Neuron (in vitro differentiated cells): ENCODE data around the gene PTRHD1.
"Not testable (repeated sequence)": the region's sequence is repeated elsewhere in the genome, so short reads cannot be mapped to it uniquely, and the experiment has no call there.

Source experiments
- H2AFZ ChIP-seq: one replicate; pipeline ENCODE4 v1.6.1; 2013; ENCODE audit warnings: low read depth, mild to moderate bottlenecking, inconsistent platforms, low read length, moderate library complexity
- H3K27me3 ChIP-seq: one replicate; pipeline ENCODE4 v1.6.1; 2013; ENCODE audit warnings: low read length; ENCODE audit not compliant: insufficient read depth
- H3K36me3 ChIP-seq: one replicate; pipeline ENCODE4 v1.6.1; 2013; ENCODE audit warnings: low read length; ENCODE audit not compliant: insufficient read depth
- H3K4me1 ChIP-seq: one replicate; pipeline ENCODE4 v1.6.1; 2013; ENCODE audit warnings: low read length; ENCODE audit not compliant: insufficient read depth
- H3K4me3 ChIP-seq: 2 replicates; pipeline ENCODE4 v1.5.1; 2013; ENCODE audit warnings: mild to moderate bottlenecking, low read length, moderate library complexity
- H3K9me3 ChIP-seq: one replicate; pipeline ENCODE4 v1.6.1; 2013; ENCODE audit warnings: low read length

PTRHD1 gene

GRCh38 chr2:24792874-24793760 lies at the start of gene PTRHD1, which contains the start of gene CENPO:
Gene PTRHD1 (minus strand): TSS chr2:24793391. CDS start chr2:24793377, 14 bp downstream.
Gene CENPO (plus strand): TSS chr2:24793425. CDS start chr2:24793920, 495 bp downstream.
- Histone ChIP-seq H3K9me3 (peaks cover 10% of the 10 kb centered on the region), H3K4me3 (peak within 1 kb of the TSS; percentile 82), H2AFZ (peak within 1 kb of the TSS; percentile 65), H3K36me3 (peaks cover 24% of the 10 kb centered on the region), H3K27me3 (no peaks in the 10 kb centered on the region), H3K4me1 (peaks cover 25% of the 10 kb centered on the region)

- Histone ChIP-seq H3K36me3 (peaks cover 15% of the 10 kb centered on the region), H2AFZ (no peak overlapping the region), H3K9me3 (peaks cover 7% of the 10 kb centered on the region), H3K4me3 (no peak overlapping the region), H3K27me3 (no peaks in the 10 kb centered on the region), H3K4me1 (no peaks in the 10 kb centered on the region)
Observed at GRCh38 chr2:24842081-24843050, 49.2 kb upstream of the PTRHD1 start.

DNA sequence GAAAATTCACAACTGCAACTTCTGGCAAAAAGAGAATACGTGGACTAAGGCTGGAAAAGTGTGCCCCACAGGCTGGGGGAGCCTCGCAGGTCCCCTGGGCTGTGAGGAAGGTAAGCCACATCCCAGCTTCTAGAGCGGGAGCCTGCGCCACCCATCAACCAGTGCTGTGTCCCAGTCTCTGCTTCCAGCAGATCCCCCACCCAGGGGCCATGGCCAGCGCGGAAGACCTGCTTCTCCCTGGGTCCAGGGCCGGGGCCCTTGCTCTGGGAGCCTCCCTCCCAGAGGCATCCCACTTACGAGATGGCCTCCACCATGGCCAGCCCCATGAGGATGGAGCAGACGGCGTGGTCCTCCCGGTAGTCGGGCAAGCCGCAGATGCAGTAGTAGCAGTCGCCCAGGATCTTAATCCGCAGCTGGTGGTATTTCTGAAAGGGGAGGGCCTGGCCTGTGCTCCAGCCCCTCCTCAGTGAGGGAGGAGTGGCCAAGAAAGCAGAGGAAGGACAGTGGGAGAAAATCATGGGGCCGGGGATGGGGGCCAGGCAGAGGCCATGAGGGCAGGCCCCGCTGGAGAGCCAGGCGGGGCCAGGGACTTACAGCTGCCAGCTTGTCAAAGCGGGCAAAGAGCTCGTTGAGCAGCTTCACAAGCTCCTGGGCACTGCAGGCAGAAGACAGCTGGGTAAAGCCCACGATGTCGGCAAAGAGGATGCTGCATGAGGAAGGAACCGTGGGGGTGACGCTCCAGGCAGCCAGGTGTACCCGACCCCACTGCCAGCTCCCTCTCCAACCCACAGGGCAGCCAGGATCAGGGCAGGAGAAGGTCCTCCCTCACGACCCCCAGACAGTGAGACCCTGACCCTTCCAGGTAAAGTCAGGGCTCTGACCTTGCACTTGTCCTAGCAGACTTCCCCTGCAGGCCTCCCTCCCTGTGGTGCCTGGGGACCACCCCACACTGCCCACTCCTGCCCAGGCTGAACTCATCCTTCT lies 48.1 kb upstream of the PTRHD1 start:
- Histone ChIP-seq H3K36me3 (peaks cover 22% of the 10 kb centered on the region), H2AFZ (no peak overlapping the region), H3K4me3 (no peak overlapping the region), H3K4me1 (no peaks in the 10 kb centered on the region), H3K27me3 (no peaks in the 10 kb centered on the region), H3K9me3 (peaks cover 7% of the 10 kb centered on the region)

- Histone ChIP-seq H2AFZ (no peak overlapping the region), H3K4me3 (no peak overlapping the region), H3K27me3 (no peaks in the 10 kb centered on the region), H3K4me1 (no peaks in the 10 kb centered on the region), H3K36me3 (peaks cover 24% of the 10 kb centered on the region), H3K9me3 (no peaks in the 10 kb centered on the region)
Observed at GRCh38 chr2:24840164-24840869, 47.1 kb upstream of the PTRHD1 start.

- Histone ChIP-seq H3K9me3 (no peaks in the 10 kb centered on the region), H3K4me1 (no peaks in the 10 kb centered on the region), H3K4me3 (no peak overlapping the region), H2AFZ (no peak overlapping the region), H3K27me3 (no peaks in the 10 kb centered on the region), H3K36me3 (peaks cover 28% of the 10 kb centered on the region)
Observed at GRCh38 chr2:24839729-24840128, 46.5 kb upstream of the PTRHD1 start.

GRCh38 chr2:24838541-24838940 lies 45.4 kb upstream of the PTRHD1 start:
- Histone ChIP-seq H3K9me3 (no peaks in the 10 kb centered on the region), H3K27me3 (no peaks in the 10 kb centered on the region), H3K36me3 (peaks cover 39% of the 10 kb centered on the region)

DNA sequence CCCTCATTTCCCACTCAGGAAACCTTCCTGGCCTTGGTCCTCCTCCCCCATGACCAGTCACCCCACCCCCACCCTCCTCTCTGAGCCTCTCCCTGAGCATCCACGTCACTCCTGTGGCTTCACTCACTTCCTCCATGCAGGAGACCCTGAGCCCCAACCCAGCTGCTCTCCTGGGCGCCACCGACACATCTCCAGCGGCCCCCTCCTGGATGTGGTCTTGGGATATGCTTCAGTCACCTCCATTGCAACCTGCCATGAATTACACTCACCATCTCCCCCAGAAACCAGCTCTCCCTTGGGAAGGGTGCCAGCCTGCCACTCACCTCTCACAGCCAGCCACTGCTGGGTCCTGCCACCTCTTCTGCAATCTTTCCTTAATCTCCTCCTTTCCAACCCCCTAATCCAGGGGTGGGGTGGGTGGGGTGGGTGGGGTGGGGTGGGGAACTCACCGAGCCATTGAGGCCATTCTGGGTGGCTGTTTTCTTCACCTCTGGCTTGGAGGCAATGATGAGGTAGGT lies 44.9 kb upstream of the PTRHD1 start:
- H3K9me3 ChIP-seq: no peaks in the 10 kb centered on the region
- H3K36me3 ChIP-seq: peaks cover 39% of the 10 kb centered on the region
- H3K4me1 ChIP-seq: no peaks in the 10 kb centered on the region
- no peak overlapping the region for H2AFZ ChIP-seq
- H3K27me3 ChIP-seq: no peaks in the 10 kb centered on the region
- no peak overlapping the region for H3K4me3 ChIP-seq

More at GRCh38 chr2:24838541-24838940, 45.4 kb upstream of the PTRHD1 start:
- no peak overlapping the region for H3K4me3 ChIP-seq
- no peak overlapping the region for H2AFZ ChIP-seq
- H3K4me1 ChIP-seq: no peaks in the 10 kb centered on the region

GRCh38 chr2:24836706-24837105 lies 43.5 kb upstream of the PTRHD1 start:
- no peaks in the 10 kb centered on the region for H3K27me3 ChIP-seq
- H3K4me1 ChIP-seq: peaks cover 9% of the 10 kb centered on the region
- no peaks in the 10 kb centered on the region for H3K9me3 ChIP-seq
- H3K36me3 ChIP-seq: peaks cover 34% of the 10 kb centered on the region
- H3K4me3 ChIP-seq: no peak overlapping the region
- H2AFZ ChIP-seq: no peak overlapping the region

GRCh38 chr2:24836206-24836605 lies 43.0 kb upstream of the PTRHD1 start:
- Histone ChIP-seq H3K9me3 (no peaks in the 10 kb centered on the region), H3K27me3 (no peaks in the 10 kb centered on the region), H3K4me3 (no peak overlapping the region), H2AFZ (no peak overlapping the region), H3K4me1 (peaks cover 12% of the 10 kb centered on the region), H3K36me3 (peaks cover 30% of the 10 kb centered on the region)

GRCh38 chr2:24835411-24835810 lies 42.2 kb upstream of the PTRHD1 start:
- H3K36me3 ChIP-seq: peaks cover 37% of the 10 kb centered on the region

DNA sequence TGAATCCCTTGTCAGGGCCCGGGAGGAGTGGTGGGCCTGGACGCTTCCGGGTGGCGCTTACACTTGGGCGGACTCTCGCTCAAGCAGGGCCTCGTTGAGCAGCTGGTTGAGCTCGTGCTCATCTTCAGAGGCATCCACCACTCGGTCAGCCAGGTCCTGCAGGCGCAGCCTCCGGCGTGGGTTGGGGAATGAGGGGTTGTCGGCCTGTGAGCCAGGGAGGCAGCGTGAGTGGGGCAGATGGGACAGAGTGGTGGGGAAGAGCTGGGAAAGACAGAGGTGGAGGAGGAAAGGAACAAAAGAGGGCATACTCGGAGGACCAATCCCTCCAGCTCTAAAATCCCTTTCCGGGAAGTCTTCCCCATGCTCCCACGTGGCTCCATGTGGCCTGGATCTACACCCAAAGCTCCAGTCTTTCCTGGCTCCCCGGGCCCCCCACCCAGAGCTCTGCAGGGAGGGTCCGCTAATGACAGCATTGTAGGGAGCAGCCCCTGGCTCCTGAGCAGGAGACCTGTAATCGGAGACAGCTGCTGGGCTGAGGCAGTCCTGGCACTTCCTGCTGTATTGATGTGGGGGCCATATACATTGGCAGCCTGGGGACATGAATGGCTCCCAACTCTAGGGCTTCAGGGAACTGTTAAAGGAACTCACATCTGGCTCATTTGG lies 41.7 kb upstream of the PTRHD1 start:
- Histone ChIP-seq H3K4me3 (no peak overlapping the region), H3K4me1 (peaks cover 13% of the 10 kb centered on the region), H2AFZ (no peak overlapping the region), H3K36me3 (peaks cover 38% of the 10 kb centered on the region), H3K9me3 (no peaks in the 10 kb centered on the region), H3K27me3 (no peaks in the 10 kb centered on the region)

More at GRCh38 chr2:24835411-24835810, 42.2 kb upstream of the PTRHD1 start:
- H3K4me3 ChIP-seq, H2AFZ ChIP-seq, H3K27me3 ChIP-seq, H3K9me3 ChIP-seq: not testable (repeated sequence)
- H3K4me1 ChIP-seq: peaks cover 13% of the 10 kb centered on the region
